K562 (cell line): Measurements from ENCODE around the gene CDT1. TPM values are rescaled to one million over a fixed set of nuclear protein-coding genes. Genes with fewer than 3 reads are reported as not detected.

Experiments
- ATAC-seq: fragments of 200-7000 bp; cut with Tn5 transposase; 3 replicates; pipeline ENCODE4 v1.9.1; 2020; ENCODE audit warnings: moderate library complexity
- BruUV-seq: library from RNA; stranded (reverse); fragments of 400-500 nt; replicated peaks from 2 replicates; lab custom pipeline; 2021; lab: Mats Ljungman, UMichigan
- CTCF ChIA-PET: fragments of 300-600 bp; formaldehyde crosslinking; extraction: SDS; loops from one replicate; lab custom pipeline; 2021; ENCODE audit warnings: low intra/inter-chr PET ratio; lab: Yijun Ruan, JAX
- POLR2A ChIA-PET: fragments of 300-600, 350-650 bp; sonication (Branson Sonifier 250); formaldehyde crosslinking; extraction: SDS; loops from one replicate; lab custom pipeline; 2021; ENCODE audit warnings: antibody characterized with exemption, inconsistent platforms; lab: Yijun Ruan, JAX
- DNase-seq, 4 experiments: peaks; one replicate each; pipeline versions ENCODE4 v3.0.0 to v3.0.0-alpha.2; 2011 to 2018; ENCODE audit warnings: low spot score in 3 of 4, mixed read lengths in 3 of 4; ENCODE audit errors: extremely low read depth in 1 of 4
- FAIRE-seq: peaks from 2 replicates; lab custom pipeline; 2011; peaks lifted over from hg19 to GRCh38; lab: Jason Lieb, UNC
- H2AFZ ChIP-seq: 2 replicates; pipeline ENCODE4 v1.6.0; 2011; ENCODE audit warnings: low read depth, low read length, control low read depth, inconsistent platforms
- H3K27ac ChIP-seq: fragments of 200-600 bp; 3 replicates; pipeline ENCODE4 v1.8.0; 2011; ENCODE audit warnings: low read depth, mild to moderate bottlenecking, control low read depth, inconsistent platforms, low read length, moderate library complexity, mixed read lengths; ENCODE audit errors: extremely low read depth
- H3K27me3 ChIP-seq, 2 experiments: fragments of 300-600 bp in 1 of 2; 2 replicates in 1 of 2; 3 replicates in 1 of 2; pipeline versions ENCODE4 v1.6.0 to v1.8.0; 2011; ENCODE audit warnings: inconsistent platforms in 2 of 2, low read length in 2 of 2, mild to moderate bottlenecking in 1 of 2, mixed read lengths in 1 of 2, moderate library complexity in 1 of 2; ENCODE audit not compliant: control insufficient read depth in 2 of 2, insufficient read depth in 2 of 2
- H3K36me3 ChIP-seq: fragments of 300-600 bp; 3 replicates; pipeline ENCODE4 v1.8.0; 2011; ENCODE audit warnings: mild to moderate bottlenecking, low read length, inconsistent platforms; ENCODE audit not compliant: control insufficient read depth, insufficient read depth
- H3K4me1 ChIP-seq, 2 experiments: fragments of 200-600 bp in 1 of 2; replicated peaks in 1 of 2; 2 replicates in 1 of 2; 3 replicates in 1 of 2; pipeline versions ENCODE4 v1.5.1 to v1.8.0; 2011; ENCODE audit warnings: inconsistent platforms in 2 of 2, low read length in 2 of 2, mild to moderate bottlenecking in 1 of 2, mixed read lengths in 1 of 2, moderate library complexity in 1 of 2; ENCODE audit not compliant: control insufficient read depth in 2 of 2, insufficient read depth in 2 of 2
- H3K4me2 ChIP-seq: 2 replicates; pipeline ENCODE4 v1.6.1; 2011; ENCODE audit warnings: low read length, control low read depth, inconsistent platforms, mixed read lengths; ENCODE audit not compliant: insufficient read depth
- H3K4me3 ChIP-seq: fragments of 200-600 bp; sonication (generic), shearing (Covaris generic); 2 replicates; pipeline ENCODE4 v1.5.1; 2016; ENCODE audit warnings: control low read depth, inconsistent platforms
- H3K79me2 ChIP-seq: fragments of 200-600 bp; 3 replicates; pipeline ENCODE4 v1.8.0; 2011; ENCODE audit warnings: low read length, inconsistent platforms; ENCODE audit not compliant: control insufficient read depth, insufficient read depth
- H3K9ac ChIP-seq, 2 experiments: 2 replicates each; pipeline versions ENCODE4 v1.6.0 to v1.6.1; 2011; ENCODE audit warnings: low read depth in 2 of 2, low read length in 2 of 2, control low read depth in 1 of 2, inconsistent platforms in 1 of 2, mild to moderate bottlenecking in 1 of 2, mixed read lengths in 1 of 2; ENCODE audit not compliant: insufficient read depth in 1 of 2
- H3K9me1 ChIP-seq: one replicate; pipeline ENCODE4 v1.6.0; 2011; ENCODE audit warnings: inconsistent platforms, mild to moderate bottlenecking, low read length, moderate library complexity; ENCODE audit not compliant: control insufficient read depth, insufficient read depth
- H3K9me3 ChIP-seq: replicated peaks from 2 replicates; pipeline ENCODE4 v1.5.1; 2011; ENCODE audit warnings: low read depth, low read length, inconsistent platforms; ENCODE audit not compliant: control insufficient read depth, insufficient read depth
- H4K20me1 ChIP-seq: replicated peaks from 2 replicates; pipeline ENCODE4 v1.6.1; 2011; ENCODE audit warnings: low read length, inconsistent platforms, mixed read lengths; ENCODE audit not compliant: control insufficient read depth, insufficient read depth
- CHD2 ChIP-seq: IDR thresholded peaks from 2 replicates; pipeline ENCODE4 v1.6.1; 2011; ENCODE audit warnings: low read depth, low read length
- DACH1 ChIP-seq: fragments of 450-650 bp; IDR thresholded peaks from 2 replicates; pipeline ENCODE4 v1.6.1; 2018; ENCODE audit not compliant: partially characterized antibody
- EHMT2 ChIP-seq: fragments of 450-650 bp; IDR thresholded peaks from 2 replicates; pipeline ENCODE4 v1.6.1; 2018; ENCODE audit warnings: antibody characterized with exemption
- HNRNPUL1 ChIP-seq: fragments of 200-400 bp; formaldehyde crosslinking; IDR thresholded peaks from 2 replicates; pipeline ENCODE4 v1.6.1; 2017; ENCODE audit warnings: low read length
- KLF13 ChIP-seq: fragments of 450-650 bp; IDR thresholded peaks from 2 replicates; pipeline ENCODE4 v1.6.1; 2016; ENCODE audit warnings: missing genetic modification characterization, low read depth, mild to moderate bottlenecking, missing compliant biosample characterization, moderate library complexity, borderline replicate concordance
- MAX ChIP-seq: sonication (generic); formaldehyde crosslinking; IDR thresholded peaks from 2 replicates; pipeline ENCODE4 v1.9.0; 2022; ENCODE audit warnings: mild to moderate bottlenecking, missing genetic modification reagents
- POLR2H ChIP-seq: IDR thresholded peaks from 2 replicates; pipeline ENCODE4 v1.6.1; 2016; ENCODE audit warnings: missing genetic modification characterization, low read depth, mild to moderate bottlenecking, control low read depth, missing compliant biosample characterization, moderate library complexity
- PREB ChIP-seq: sonication (generic); formaldehyde crosslinking; IDR thresholded peaks from 2 replicates; pipeline ENCODE4 v1.8.1; 2023; ENCODE audit warnings: mild to moderate bottlenecking, missing genetic modification reagents
- RBFOX2 ChIP-seq: fragments of 200-400 bp; formaldehyde crosslinking; IDR thresholded peaks from 2 replicates; pipeline ENCODE4 v1.6.1; 2017; ENCODE audit warnings: low read depth, mild to moderate bottlenecking, low read length, moderate library complexity
- SP1 ChIP-seq: sonication (generic); formaldehyde crosslinking; IDR thresholded peaks from 2 replicates; pipeline ENCODE4 v1.8.1; 2022; ENCODE audit warnings: mild to moderate bottlenecking, missing genetic modification reagents
- STAG1 ChIP-seq: sonication (generic); formaldehyde crosslinking; IDR thresholded peaks from 2 replicates; pipeline ENCODE4 v1.5.0; 2020; ENCODE audit warnings: missing genetic modification reagents, borderline replicate concordance
- ZBTB12 ChIP-seq: fragments of 250-450 bp; sonication (Bioruptor Pico); IDR thresholded peaks from 2 replicates; pipeline ENCODE4 v1.4.0; 2020
- ZC3H11A ChIP-seq: IDR thresholded peaks from 2 replicates; pipeline ENCODE4 v1.6.1; 2012; ENCODE audit warnings: low read depth, low read length, improper control_type of control experiment
- ZNF740 ChIP-seq, 3 experiments: fragments of 200-800 bp in 1 of 3; sonication (Bioruptor generic) in 1 of 3; sonication (generic) in 1 of 3; formaldehyde crosslinking in 1 of 3; IDR thresholded peaks; 2 replicates each; pipeline versions ENCODE4 v1.6.1 to v1.8.0; 2016 to 2022; ENCODE audit warnings: mild to moderate bottlenecking in 2 of 3, missing compliant biosample characterization in 2 of 3, missing genetic modification characterization in 2 of 3, missing genetic modification reagents in 1 of 3
- WGBS: fragments of 100-300 bp; shearing (Covaris generic); methylation state at CpG from one replicate; pipeline ENCODE4 v1.1.6; 2016; ENCODE audit warnings: low coverage, mixed read lengths; ENCODE audit not compliant: insufficient coverage; ENCODE audit errors: missing lambda C conversion rate; 5-methylcytosine and 5-hydroxymethylcytosine counted together
- in situ Hi-C: fragments of 300-500 bp; cut with MboI; formaldehyde crosslinking; loops from 4 replicates; pipeline ENCODE4 v1.15.0; 2018; ENCODE audit warnings: inconsistent platforms, mixed read lengths
- intact Hi-C: fragments of 100-400 bp; cut with micrococcal nuclease; formaldehyde crosslinking; loops from 2 replicates; pipeline ENCODE4 v1.14.2; 2022
- polyA plus RNA-seq, 8 experiments: library from polyadenylated mRNA; depleted of rRNA in 4 of 8; stranded (reverse) in 5 of 8; unstranded in 3 of 8; fragments of >200 nt; fragmentation: Nextera tagmentation in 2 of 8; fragmentation: Illumina TruSeq in 1 of 8; extraction: Ambion mirVana in 2 of 8; extraction: Trizol in 1 of 8; gene quantifications; 2 replicates each; pipeline versions ENCODE4 v1.2.1 to v1.2.3, GENCODE V29; 2011 to 2014; ENCODE audit warnings: inconsistent platforms in 1 of 8, missing spikeins in 1 of 8
- total RNA-seq, 7 experiments: library from RNA; depleted of rRNA in 6 of 7; stranded (reverse); fragments of >200 nt in 6 of 7; fragmentation: Illumina TruSeq in 2 of 7; extraction: Trizol in 2 of 7; gene quantifications; 2 replicates each; pipeline versions ENCODE4 v1.2.1 to v1.2.3, GENCODE V29; 2011 to 2021; ENCODE audit warnings: low replicate concordance in 1 of 7

The CDT1 gene
- total and polyA plus RNA-seq, 9 of the 15 experiments (the other 6 are each of a cell fraction or from before 2014, with no cell fraction given) = 0.92 to 178 (median 14.2) TPM

GRCh38 chr16:88793251-88793954 lies 10.2 kb upstream of the CDT1 start:
- Histone ChIP-seq H3K27ac (no peak overlapping the region), H4K20me1 (no peaks in the 10 kb centered on the region), H3K9me1 (no peaks in the 10 kb centered on the region), H3K79me2 (no peaks in the 10 kb centered on the region), H3K4me2 (no peak overlapping the region), H3K4me3 (no peak overlapping the region), H3K27me3 (no peaks in the 10 kb centered on the region), H3K9ac (peak overlapping the region in 1 of 2 experiments; percentile 66; a peak in 2 of 4 replicates), H3K36me3 (no peaks in the 10 kb centered on the region; the same call in 2 of the 3 replicates), H2AFZ (no peak overlapping the region), H3K9me3 (no peaks in the 10 kb centered on the region; the same call in 1 of the 2 replicates), H3K4me1 (peaks cover 11 to 43% of the 10 kb centered on the region in 2 experiments)
- ChIA-PET CTCF (no interaction called here), POLR2A (interaction anchor here (0.6 to 2.9 kb wide), 10 partner anchors 8 to 268 kb away, joined by 3 to 18 read pairs (median 4); partner anchors contain the start of genes APRT and PIEZO1)
- no peak for ATAC-seq
- intact Hi-C loops = no loop called here
- WGBS = 64% methylated on average over 34 of the region's 35 CpGs
- no peak for DNase-seq
- TF ChIP-seq ZNF740 (CRISPR knock-in tag; IDR thresholded peaks at IDR 0.05) = no peak
- TF ChIP-seq ZNF740 (tag; IDR thresholded peaks at IDR 0.05) = no peak
- no peak for TF ChIP-seq DACH1
- TF ChIP-seq RBFOX2 = peak; percentile 25; the same call in 1 of the 2 replicates
- no peak for TF ChIP-seq CHD2
- no peak for TF ChIP-seq HNRNPUL1
- TF ChIP-seq ZBTB12 (CRISPR knock-in tag) = no peak
- TF ChIP-seq MAX (CRISPR knock-in tag) = 0 out of 2 replicates have a peak, but pooled peaks have one; percentile 5
- TF ChIP-seq PREB = no peak
- no peak for TF ChIP-seq STAG1 (CRISPR knock-in tag)
- no peak for TF ChIP-seq EHMT2
- TF ChIP-seq ZC3H11A = no peak
- no peak for TF ChIP-seq POLR2H (tag)
- no peak for TF ChIP-seq SP1 (CRISPR knock-in tag)
- TF ChIP-seq KLF13 = no peak
- BruUV-seq = no TSS peak
- FAIRE-seq = no peak
- in situ Hi-C loops = no loop called here
